Measurements from ENCODE around the gene TRPV3.

GRCh38 chr17:3513305-3514035 is 44.1 kb downstream of the TRPV3 start:
- TF ChIP-seq, protein P1, sequence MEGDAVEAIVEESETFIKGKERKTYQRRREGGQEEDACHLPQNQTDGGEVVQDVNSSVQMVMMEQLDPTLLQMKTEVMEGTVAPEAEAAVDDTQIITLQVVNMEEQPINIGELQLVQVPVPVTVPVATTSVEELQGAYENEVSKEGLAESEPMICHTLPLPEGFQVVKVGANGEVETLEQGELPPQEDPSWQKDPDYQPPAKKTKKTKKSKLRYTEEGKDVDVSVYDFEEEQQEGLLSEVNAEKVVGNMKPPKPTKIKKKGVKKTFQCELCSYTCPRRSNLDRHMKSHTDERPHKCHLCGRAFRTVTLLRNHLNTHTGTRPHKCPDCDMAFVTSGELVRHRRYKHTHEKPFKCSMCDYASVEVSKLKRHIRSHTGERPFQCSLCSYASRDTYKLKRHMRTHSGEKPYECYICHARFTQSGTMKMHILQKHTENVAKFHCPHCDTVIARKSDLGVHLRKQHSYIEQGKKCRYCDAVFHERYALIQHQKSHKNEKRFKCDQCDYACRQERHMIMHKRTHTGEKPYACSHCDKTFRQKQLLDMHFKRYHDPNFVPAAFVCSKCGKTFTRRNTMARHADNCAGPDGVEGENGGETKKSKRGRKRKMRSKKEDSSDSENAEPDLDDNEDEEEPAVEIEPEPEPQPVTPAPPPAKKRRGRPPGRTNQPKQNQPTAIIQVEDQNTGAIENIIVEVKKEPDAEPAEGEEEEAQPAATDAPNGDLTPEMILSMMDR (IDR thresholded peaks at IDR 0.05; ENCODE audit: low read length), result no peak
- TF ChIP-seq EZH2 (IDR thresholded peaks at IDR 0.05; ENCODE audit: borderline replicate concordance, low read length), result no peak
